HG03095 (cell line): ENCODE results near the gene MAK.
A peak's percentile ranks its signal among the peaks of the same experiment; 100 is the strongest.
"Not testable (repeated sequence)": the region's sequence is repeated elsewhere in the genome, so short reads cannot be mapped to it uniquely, and the experiment has no call there.

Experiments used
- ATAC-seq: cut with Tn5 transposase; IDR thresholded peaks from one replicate; pipeline ENCODE4 v1.9.1; 2021; ENCODE audit warnings: moderate library complexity; ENCODE audit not compliant: unreplicated experiment

The MAK gene, protein sequence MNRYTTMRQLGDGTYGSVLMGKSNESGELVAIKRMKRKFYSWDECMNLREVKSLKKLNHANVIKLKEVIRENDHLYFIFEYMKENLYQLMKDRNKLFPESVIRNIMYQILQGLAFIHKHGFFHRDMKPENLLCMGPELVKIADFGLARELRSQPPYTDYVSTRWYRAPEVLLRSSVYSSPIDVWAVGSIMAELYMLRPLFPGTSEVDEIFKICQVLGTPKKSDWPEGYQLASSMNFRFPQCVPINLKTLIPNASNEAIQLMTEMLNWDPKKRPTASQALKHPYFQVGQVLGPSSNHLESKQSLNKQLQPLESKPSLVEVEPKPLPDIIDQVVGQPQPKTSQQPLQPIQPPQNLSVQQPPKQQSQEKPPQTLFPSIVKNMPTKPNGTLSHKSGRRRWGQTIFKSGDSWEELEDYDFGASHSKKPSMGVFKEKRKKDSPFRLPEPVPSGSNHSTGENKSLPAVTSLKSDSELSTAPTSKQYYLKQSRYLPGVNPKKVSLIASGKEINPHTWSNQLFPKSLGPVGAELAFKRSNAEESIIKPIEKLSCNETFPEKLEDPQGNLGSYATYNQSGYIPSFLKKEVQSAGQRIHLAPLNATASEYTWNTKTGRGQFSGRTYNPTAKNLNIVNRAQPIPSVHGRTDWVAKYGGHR

DNA sequence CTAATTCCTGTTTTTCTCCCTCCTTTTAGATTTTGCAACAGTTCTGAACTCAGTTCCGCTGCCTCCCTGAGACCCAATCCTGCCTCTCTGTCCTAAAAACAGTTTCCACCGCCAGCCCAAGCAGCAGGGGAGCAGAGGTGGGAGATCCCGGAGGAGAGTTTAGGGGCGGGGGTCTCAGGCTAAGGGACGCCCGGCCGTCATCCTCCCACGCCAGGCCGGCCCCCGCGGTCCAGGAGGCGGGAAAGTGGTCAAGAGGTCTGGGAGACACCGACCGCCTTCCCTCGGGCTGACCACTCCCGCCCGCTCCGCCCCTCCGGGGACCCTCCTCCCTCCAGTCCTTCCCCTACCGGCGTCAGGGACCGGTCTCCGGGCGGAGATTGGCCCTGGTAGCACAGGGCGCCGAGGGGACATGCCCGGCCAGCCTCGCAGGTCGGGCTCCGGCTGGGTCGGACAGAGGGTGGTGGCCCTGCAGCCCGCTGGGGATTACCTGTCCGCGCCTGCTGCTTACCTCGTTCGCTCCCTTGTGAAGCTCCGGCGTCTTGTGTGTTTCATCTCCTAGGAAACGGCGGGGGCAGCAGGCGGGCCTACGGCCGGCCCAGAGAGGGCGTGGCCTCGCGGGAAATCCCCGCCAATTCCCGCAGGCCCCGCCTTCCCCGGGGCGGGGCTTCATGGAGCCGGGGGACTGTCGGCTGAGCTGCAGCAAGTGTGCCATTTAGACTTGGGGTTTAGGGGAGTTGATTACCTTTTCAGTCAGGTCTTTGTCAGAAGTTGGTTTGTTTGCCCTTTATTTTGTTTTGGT is at the start of gene MAK:
Gene MAK, minus strand, starts transcription at position 545 of the 799 bp plus-strand sequence. CDS start 7,891 bp downstream, outside the sequence.
- ATAC-seq = peak; percentile 78

DNA sequence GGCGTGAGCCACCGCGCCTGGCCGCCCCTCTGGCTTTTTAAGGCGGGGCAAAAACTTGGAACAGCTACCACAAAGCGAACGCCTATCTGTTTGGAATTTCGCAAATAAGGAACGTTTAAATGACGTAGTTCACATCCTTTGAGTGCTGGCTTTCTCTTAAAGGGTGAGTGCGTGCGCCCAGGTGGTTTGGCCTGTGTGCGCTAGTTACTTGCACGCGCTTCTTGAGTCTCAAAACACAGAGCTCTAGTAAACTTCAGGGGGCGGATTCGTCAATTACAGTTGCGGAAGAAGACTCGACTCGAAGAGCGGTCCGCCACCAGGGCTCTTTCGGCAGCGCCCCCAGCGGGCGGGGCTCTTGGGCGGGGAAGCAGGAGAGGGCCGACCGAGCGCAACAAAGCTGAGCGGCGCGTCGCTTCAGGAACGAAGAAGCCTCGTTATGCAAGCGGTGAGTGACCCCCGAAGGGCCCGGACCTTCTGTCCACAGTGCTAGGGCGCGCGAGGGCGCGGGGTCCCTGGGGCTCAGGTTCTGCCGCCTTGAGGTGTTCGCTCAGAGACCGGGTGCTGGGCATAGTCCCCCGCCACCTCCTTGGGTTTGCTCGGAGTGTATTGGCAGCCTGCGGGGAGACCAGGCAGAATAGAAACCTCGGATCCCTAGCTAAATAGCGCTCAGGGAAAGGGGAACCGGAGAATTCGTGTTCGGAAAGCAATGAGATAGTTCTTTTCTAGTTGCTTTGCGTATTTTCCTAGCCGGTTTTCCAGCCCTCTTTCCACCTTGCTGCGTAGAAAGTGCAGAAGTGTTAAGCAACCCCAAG is 48.6 kb upstream of the MAK start, which contains the start of gene SYCP2L:
Gene SYCP2L, plus strand, starts transcription at position 362 of the 812 bp plus-strand sequence. Its CDS starts 75 bp downstream, at position 437.
- no peak for ATAC-seq

DNA sequence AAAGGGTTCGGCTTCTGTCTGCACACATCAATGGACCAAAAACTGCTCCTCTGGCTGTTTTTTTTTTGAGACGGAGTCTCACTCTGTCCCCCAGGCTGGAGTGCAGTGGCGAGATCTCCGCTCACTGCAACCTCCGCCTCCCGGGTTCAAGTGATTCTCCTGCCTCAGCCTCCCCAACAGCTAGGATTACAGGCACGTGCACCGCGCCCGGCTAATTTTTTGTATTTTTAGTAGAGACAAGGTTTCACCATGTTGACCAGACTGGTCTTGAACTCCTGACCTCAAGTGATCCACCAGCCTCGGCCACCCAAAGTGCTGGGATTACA is 48.0 kb upstream of the MAK start:
- ATAC-seq = not testable (repeated sequence)

DNA sequence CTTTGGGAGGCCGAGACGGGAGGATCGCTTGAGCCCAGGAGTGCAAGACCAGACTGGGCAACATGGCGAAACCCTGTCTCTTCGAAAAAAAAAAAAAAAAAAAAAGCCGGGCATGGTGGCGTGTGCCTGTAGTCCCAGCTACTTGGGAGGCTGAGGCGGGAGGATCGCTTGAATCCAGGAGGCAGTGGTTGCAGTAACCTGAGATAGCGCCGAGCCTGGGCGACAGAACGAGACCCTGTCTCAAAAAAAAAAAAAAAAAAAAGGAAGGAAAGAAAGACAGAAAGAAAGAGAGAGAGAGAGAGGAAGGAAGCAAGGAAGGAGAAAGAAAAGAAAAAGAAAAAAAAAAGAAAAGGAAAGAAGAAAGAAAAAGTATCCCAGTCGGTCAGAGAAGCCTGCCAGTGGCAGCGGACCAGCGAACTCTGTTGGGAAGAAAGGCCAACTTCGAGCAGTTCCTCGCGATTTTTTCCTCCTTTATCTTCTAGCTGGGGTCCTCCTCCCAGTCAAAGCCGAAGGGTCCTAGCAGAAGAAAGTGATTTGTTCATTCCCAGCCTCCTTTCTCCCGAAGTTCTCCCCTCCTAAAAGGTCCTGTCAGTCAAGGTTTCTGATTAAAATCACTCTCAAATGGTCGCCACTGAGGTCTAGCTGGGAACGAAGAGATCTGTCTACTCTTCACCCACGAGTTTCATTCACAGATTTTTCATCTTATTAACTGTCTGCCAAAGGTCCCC is 46.1 kb upstream of the MAK start:
- ATAC-seq = no peak

DNA sequence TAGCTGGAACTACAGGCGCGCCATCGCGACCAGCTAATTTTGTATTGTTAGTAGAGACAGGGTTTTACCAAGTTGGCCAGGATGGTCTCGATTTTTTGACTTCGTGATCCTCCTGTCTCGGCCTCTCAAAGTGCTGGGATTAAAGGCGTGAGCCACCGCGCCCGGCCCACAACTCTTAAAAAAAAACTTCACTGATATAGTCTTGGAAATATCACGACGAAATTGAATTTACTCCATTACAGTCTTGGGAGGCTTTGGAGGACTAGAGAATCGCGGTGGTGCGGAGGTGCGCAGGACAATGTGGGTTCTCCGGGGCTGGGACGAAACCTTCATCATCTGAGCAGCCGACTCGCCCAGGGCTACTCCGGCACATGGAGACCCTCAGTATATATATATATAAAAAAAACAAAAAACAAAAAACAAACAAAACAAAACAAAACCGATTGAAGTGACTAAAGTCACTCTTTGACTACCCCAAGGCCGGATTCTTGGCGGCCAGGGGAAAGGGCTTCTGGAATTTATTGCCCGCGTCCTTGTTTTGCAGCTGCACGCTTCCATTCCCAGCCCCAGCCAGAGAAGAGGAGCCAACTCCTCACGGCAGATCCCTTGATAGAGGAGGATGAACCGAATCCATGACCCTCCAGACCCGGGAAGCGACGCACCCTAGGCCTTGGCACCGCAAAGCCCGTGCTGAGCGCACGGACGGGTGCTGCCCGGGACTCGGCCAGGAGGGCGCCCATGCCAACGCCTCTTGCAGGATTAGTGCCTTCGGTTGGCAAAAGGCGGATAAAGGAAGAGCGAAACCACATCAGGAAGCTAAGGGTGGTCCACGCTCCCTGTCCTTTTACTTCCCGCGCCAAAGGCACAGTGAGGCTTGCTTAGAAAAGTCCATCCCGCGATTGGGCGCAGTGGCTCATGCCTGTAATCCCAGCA is 45.2 kb upstream of the MAK start:
- ATAC-seq = no peak

DNA sequence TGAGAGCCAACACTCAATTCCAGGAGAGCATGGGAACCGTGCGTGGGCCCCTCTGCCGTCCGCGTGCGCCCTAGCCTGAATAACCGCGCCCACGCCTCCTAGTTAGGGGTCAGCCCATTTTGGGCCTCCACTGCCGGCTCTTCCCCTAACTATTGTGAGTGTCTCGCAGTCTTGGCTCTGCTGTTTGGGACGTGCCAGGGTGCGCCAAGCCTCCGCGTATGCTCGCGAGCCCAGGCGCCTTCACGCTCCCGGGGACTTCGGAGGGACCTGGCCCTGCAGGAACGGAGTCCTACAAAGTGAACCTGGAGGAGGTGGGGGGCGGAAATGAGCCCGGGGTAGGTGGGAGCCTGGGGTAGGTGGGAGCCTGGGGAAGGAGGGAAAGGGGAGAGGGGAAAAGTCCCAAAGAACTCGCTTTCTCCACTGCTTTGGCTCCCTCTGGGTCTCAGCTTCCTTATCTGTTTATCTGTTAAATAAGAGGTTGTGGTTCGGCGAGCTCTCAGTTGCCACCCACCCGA is 44.4 kb upstream of the MAK start:
- no peak for ATAC-seq

DNA sequence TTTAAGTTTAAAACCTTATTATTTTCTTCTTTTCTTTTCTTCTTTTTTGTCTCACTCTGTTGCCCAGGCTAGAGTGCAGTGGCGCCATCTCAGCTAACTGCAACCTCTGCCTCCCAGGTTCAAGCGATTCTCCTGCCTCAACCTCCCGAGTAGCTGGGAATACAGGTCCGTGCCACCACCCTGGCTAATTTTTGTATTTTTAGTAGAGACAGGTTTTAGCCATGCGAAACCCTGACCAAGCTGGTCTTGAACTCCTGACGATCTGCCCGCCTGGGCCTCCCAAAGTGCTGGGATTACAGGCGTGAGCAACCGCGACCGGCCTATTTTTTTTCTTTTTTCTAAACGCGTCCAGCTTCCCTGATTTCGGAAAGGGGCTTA is 43.9 kb upstream of the MAK start:
- not testable (repeated sequence) for ATAC-seq

DNA sequence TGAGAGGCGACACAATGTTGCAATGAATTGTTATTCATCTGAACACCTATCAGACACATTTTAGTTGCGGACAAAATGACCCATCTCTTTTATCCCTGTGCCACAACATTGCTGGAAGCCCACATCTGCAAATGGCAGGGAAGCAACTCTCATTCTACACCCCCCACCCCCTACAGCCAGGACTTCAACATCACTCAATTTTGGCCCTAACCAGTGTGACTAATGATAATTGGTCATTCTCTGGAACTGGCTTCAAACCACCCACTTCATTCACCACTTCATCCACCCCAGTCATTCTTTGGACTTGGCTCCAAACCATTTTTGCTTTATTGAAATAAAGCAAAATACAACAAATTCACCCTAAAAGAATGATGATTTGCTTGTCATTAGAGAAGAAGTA is 42.0 kb upstream of the MAK start:
- no peak for ATAC-seq

DNA sequence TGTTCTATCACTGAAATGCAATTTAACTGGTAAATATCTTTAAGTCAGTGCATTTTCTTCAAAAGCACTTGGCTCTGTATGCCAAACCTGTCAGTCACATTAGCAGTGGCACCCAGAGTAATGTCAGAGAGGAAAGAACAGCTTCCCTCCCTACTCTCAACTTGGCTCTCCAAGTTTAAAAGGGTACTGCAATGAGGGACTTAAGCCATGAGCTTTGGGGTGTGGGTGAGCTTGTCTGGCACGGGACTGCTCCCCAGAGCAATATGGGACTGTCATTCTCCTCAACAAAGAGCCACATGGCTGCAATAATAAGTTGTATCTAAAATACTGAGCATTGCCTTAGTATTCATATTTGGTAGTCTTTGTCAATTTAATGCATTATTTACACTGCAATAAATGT is 39.5 kb upstream of the MAK start:
- no peak for ATAC-seq

DNA sequence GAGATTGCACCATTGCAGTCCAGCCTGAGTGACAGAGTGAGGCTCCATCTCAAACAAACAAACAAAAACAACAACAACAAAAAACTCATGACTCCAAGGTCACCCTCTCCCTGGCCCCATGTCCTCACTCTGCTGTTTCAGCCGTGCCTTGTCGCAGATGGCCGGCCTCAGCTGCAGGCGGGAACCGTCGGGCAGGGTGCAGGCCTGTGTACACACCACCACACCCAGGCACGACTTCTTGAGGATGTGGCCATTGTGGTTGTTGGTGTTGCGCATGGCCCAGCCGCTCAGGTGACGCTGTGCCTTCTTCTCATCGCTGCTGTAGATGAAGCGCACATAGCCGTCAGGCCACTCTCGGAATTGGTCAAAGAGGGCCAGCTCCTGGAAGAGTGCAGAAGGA is 38.7 kb upstream of the MAK start:
- ATAC-seq = no peak

DNA sequence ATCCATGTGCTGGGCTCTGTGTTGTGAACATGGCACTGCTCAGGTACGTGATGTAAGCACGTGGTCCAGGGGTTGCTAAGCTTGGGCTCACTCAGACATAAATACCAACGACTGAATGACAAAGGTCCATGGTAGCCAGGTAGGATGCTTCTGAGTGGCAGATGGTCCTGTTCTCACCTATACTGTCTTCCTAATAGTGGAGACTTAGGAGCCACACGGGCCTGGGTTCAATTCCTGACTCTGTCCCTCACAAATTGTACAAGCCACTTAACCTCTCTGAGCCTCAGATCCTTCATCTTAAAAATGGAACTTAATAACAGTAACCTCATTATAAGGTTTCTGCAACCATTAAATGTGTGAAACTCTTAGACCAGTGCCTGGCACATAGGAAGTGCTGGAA is 36.7 kb upstream of the MAK start:
- ATAC-seq = no peak

DNA sequence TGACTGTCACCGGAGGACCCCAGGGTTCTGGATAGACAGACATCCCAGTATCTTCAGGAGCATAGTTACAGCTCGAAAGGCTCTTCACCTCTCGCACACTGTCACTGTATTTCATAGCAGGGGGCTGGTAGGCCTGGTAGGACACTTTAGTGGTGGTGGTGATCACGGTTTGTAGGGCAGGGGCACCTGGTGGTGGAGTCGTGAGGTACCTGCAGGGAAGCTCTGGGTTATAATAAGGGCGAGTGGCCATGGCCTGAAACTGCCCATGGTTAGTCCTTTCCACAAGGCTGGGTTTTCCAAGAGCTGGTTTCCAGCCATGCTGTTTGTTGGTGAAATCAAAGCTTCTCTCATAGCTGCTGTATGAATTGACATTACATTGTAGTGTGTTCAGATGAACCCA is 35.9 kb upstream of the MAK start:
- ATAC-seq = no peak

DNA sequence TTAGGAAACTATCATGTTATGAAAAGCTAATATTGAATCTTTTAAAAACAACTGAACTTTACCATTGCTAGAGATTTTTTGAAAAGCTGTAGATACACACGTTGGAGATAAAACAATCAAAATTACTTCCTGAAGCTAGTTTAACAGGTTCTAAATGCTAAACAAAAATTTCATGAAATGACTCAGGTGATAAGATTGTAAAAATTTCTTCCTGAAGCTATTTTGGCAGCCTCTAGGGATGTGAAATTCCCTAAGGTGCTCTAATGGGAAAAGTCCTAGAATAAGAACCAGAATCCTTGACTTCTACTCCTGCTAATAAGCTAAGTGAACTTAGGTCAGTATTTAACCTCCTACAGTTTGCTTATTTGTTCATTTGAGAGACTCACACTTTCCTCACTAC is 35.0 kb upstream of the MAK start:
- no peak for ATAC-seq

DNA sequence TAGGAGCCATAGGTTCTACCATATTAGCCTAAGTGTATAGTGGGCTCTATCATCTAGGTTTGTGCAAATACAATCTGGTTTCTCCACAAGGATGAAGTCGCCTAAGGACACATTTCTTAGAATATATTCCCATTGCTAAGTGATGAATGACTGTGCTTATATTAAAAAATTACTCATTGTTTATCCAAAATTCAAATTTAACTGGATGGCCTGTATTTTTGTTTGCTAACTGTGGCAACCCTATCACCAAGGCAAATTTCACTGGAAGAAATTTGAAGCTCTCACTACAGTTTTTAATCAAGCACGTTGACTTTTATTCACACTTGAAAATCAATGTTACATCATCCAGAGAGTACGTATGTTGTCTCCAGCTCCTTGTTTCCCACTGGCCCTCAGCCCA is 29.6 kb upstream of the MAK start:
- no peak for ATAC-seq

DNA sequence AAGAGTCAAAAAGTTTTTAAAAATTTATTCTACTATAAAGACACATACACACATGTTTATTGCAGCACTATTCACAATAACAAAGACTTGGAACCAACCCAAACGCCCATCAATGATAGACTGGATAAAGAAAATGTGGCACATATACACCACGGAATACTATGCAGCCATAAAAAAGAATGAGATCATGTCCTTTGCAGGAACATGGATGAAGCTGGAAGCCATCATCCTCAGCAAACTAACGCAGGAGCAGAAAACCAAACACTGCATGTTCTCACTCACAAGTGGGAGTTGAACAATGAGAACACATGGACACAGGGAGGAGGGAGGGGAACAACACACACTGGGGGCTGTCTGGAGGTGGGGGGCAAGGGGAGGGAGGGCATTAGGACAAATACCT is 28.4 kb upstream of the MAK start:
- ATAC-seq = not testable (repeated sequence)

DNA sequence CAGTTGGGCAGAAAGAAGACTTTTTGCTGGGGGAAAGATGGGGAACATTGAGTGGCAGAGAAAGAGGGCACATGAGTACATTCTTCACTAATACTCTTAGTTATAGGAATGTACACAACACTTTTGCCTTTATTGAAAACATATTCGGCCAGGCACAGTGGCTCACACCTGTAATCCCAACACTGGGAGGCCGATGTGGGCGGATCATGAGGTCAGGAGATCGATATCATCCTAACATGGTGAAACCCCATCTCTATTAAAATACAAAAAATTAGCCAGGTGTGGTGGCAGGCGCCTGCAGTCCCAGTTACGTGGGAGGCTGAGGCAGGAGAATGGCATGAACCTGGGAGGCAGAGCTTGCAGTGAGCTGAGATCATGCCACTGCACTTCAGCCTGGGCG is 24.7 kb upstream of the MAK start:
- not testable (repeated sequence) for ATAC-seq

DNA sequence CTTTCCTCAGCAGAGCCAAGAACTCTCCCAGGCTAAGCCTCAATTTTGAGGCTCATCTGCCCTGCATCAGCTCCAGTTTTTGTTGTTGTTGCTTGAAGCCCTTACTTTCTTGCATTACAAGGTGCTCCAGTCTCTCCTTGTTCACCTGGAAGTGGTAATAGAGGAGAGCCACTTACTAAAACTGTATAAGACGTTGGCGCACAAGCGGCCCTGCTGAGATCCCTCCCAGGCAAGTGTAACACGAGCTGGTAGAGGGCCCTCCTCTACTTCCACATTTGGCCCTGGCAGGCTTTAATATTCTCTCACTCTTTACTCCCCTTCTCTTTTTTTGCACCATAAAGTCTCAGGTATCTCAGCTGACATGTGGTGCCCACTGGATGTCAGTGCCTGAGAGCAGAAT is 24.0 kb upstream of the MAK start:
- no peak for ATAC-seq

DNA sequence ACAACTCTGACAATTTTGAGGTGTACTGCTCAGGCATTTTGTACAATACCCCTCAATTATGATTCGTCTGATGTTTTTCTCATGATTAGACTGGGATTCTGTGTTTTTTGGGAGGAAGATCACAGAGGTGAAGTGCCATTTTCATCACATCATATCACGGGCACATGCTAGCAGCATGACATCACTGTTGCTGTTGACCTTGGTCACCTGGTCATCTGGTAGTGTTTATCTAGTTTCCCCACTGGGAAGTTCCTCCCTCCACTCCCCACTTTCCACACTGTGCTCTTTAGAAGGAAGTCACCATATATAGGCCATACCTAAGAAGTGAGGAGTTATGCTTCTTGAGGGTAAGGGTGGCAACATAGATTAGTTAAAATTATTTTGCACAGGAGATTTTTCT is 22.7 kb upstream of the MAK start:
- no peak for ATAC-seq

DNA sequence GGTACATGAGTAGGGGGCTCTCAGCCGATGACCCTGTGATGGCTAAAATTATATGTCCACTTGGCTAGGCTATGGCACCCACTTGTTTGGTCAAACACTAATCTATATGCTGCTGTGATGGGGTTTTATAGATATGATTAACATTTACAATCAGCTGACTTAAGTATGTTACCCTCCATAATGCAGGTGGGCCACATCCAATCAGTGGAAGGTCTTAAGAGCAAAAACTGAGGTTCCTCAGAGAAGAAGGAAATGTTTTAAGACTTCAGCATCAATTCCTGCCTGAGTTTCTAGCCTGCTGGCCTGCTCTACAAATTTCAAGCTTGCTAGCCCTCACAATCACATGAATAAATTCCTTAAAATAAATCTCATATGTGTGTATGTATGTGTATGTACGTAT is 18.9 kb upstream of the MAK start:
- ATAC-seq = no peak
